Measurements from ENCODE around the gene LYL1.

The LYL1 gene

DNA sequence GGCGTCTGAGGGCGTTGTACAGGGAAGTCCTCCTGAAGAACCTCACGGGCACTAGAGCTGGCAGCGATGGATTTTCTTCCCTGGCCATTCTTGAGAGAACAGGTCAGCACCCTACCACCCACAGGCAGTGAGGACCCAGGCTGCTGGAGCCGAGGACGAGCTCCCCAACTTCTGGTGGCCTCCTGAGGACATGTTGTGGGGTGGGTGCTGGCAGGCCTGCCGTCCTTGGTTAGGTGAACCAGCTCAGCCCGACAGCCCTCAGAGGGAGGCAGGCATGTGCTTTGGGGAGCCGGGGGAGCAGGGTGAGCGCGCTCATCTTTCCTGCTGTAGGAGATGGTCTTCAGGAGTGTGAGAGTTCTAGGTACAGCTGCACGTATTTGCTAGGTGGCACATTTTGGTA is 15.4 kb downstream of the LYL1 start:
- no peak for DNase-seq (ENCODE audit: low spot score)
- TF ChIP-seq, protein P1, sequence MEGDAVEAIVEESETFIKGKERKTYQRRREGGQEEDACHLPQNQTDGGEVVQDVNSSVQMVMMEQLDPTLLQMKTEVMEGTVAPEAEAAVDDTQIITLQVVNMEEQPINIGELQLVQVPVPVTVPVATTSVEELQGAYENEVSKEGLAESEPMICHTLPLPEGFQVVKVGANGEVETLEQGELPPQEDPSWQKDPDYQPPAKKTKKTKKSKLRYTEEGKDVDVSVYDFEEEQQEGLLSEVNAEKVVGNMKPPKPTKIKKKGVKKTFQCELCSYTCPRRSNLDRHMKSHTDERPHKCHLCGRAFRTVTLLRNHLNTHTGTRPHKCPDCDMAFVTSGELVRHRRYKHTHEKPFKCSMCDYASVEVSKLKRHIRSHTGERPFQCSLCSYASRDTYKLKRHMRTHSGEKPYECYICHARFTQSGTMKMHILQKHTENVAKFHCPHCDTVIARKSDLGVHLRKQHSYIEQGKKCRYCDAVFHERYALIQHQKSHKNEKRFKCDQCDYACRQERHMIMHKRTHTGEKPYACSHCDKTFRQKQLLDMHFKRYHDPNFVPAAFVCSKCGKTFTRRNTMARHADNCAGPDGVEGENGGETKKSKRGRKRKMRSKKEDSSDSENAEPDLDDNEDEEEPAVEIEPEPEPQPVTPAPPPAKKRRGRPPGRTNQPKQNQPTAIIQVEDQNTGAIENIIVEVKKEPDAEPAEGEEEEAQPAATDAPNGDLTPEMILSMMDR (IDR thresholded peaks at IDR 0.05; ENCODE audit: extremely low read depth, insufficient read depth, missing control alignments), result no peak
- in situ Hi-C loops (cut with MboI; ENCODE audit: low pct_unique_long_range_greater_than_20kb, low sequenced_read_pairs, unreplicated experiment), result no loop called here

DNA sequence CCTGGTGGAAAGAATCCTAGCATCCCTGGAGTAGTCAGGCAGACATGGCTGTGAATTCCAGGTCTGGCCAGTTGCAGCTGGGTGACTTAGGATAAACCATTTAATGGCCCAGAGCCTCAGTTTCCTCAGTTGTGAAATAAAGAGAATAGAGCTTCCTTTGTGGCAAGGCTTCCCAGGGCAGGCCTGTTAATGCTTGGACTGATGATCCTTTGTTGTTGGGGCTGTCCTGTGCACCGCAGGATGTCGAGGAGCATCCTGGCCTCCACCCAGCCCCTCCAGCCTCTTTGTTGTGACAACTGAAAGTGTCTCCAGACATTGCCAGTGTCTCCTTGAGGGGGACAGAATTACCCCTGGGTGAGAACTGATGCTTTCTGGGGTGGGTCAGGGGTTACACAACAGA is 16.3 kb downstream of the LYL1 start:
- in situ Hi-C loops (cut with MboI; ENCODE audit: low pct_unique_long_range_greater_than_20kb, low sequenced_read_pairs, unreplicated experiment), result no loop called here
- TF ChIP-seq, protein P1 (IDR thresholded peaks at IDR 0.05; ENCODE audit: extremely low read depth, insufficient read depth, missing control alignments), result no peak
- no peak for DNase-seq (ENCODE audit: low spot score)

DNA sequence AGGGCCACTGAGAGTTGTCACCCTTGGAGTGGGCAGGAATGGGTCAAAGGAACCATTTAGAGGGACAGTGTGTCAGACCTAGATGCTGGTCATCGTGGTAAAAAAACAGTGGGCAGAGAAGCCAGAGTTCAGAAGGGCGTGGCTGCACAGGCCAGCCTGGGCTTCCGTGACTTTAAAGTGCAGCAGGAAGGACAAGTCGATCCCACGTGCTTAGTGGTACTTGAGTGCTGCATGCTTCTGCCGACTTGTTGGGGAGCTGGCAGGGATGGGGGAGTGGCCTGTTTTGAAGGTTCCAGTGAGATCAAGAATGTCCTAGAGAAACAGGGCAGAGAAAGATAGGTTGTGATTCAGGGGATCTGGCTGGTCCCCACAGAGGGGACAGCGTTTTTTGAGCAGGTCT is 17.0 kb downstream of the LYL1 start:
- no peak for DNase-seq (ENCODE audit: low spot score)
- TF ChIP-seq, protein P1 (IDR thresholded peaks at IDR 0.05; ENCODE audit: extremely low read depth, insufficient read depth, missing control alignments), result no peak
- in situ Hi-C loops (cut with MboI; ENCODE audit: low pct_unique_long_range_greater_than_20kb, low sequenced_read_pairs, unreplicated experiment), result no loop called here

GRCh38 chr19:13083627-13084026 is 19.0 kb downstream of the LYL1 start:
- in situ Hi-C loops (cut with MboI; ENCODE audit: low pct_unique_long_range_greater_than_20kb, low sequenced_read_pairs, unreplicated experiment), result no loop called here
- TF ChIP-seq, protein P1 (IDR thresholded peaks at IDR 0.05; ENCODE audit: extremely low read depth, insufficient read depth, missing control alignments), result no peak
- no peak for DNase-seq (ENCODE audit: low spot score)

GRCh38 chr19:13083008-13083404 is 19.7 kb downstream of the LYL1 start:
- no peak for DNase-seq (ENCODE audit: low spot score)
- TF ChIP-seq, protein P1 (IDR thresholded peaks at IDR 0.05; ENCODE audit: extremely low read depth, insufficient read depth, missing control alignments), result no peak
- in situ Hi-C loops (cut with MboI; ENCODE audit: low pct_unique_long_range_greater_than_20kb, low sequenced_read_pairs, unreplicated experiment), result no loop called here

DNA sequence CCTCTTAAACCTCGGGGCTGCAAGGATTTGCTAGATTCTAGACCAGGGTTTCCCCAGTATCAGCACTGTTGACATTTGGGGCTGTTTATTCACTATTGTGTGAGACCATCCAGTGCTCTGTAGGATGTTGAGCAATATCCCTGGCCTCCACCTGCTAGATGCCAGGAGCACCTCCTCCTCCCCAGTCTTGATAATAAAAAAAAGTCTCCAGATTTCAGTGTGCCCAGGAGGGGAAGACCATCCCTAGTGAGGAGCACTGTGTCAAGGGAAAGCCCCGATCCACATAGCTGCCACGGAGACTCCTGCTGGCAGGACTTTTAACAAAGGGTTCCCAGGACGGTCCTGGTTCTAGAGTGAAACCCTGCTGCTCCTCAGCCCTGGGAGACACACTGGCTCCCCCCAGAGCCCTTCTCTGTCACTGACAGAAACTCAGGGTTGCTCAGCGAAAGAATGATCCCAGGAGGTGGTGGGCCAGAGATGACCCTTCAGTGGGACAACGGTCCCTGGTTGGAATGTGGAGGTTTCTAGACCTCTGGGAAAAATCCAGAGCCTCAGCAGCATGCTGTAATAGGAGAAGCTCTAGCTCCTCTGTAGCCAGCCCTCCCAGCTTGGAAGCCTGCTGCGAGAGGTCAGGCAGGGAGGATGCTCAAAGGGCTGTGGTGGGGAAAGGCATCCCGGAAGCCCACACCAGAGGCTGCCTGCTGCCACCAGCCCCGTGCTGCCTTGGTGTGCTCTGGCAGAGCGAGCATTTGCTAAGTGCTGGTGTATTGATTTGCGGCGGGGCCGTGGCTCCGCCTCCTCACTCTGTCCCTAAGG is 20.3 kb downstream of the LYL1 start:
- in situ Hi-C loops (cut with MboI; ENCODE audit: low pct_unique_long_range_greater_than_20kb, low sequenced_read_pairs, unreplicated experiment), result no loop called here
- DNase-seq (ENCODE audit: low spot score), result no peak
- TF ChIP-seq, protein P1 (IDR thresholded peaks at IDR 0.05; ENCODE audit: extremely low read depth, insufficient read depth, missing control alignments), result peak; percentile 4

Measured in GM13977 (cell line).